PC-9 (cell line): ENCODE results near the gene TPCN2. TPM values are rescaled to one million over a fixed set of nuclear protein-coding genes. Genes with fewer than 3 reads are reported as not detected.

Experiments
- BruUV-seq: library from RNA; stranded (reverse); fragments of 400-500 nt; replicated peaks from 2 replicates; lab custom pipeline; 2021; lab: Mats Ljungman, UMichigan
- CTCF ChIA-PET: fragments of 300-600 bp; sonication (Branson Sonifier 250); formaldehyde crosslinking; loops from one replicate; lab custom pipeline; 2022; ENCODE audit warnings: antibody characterized with exemption; lab: Charles Lee
- POLR2A ChIA-PET: fragments of 300-600 bp; sonication (Branson Sonifier 250); formaldehyde crosslinking; loops from one replicate; lab custom pipeline; 2022; ENCODE audit warnings: antibody characterized with exemption; ENCODE audit not compliant: unreplicated experiment; lab: Charles Lee
- DNase-seq, 2 experiments: peaks; one replicate each; pipeline versions ENCODE4 v3.0.0 to v3.0.0-alpha.2; 2015 to 2022; ENCODE audit warnings: mixed read lengths in 1 of 2
- H2AFZ ChIP-seq: fragments of 200-600 bp; sonication (generic); 2 replicates; pipeline ENCODE4 v1.8.1; 2017; ENCODE audit warnings: antibody characterized with exemption
- H3F3A ChIP-seq: fragments of 200-600 bp; sonication (generic); 2 replicates; pipeline ENCODE4 v1.8.1; 2017; ENCODE audit warnings: antibody characterized with exemption, mild to moderate bottlenecking, low read depth; ENCODE audit not compliant: insufficient read depth
- H3K27ac ChIP-seq: fragments of 200-600 bp; sonication (generic); 2 replicates; pipeline ENCODE4 v1.6.1; 2016; ENCODE audit warnings: mixed run types
- H3K27me3 ChIP-seq: fragments of 200-600 bp; sonication (generic); 2 replicates; pipeline ENCODE4 v1.6.1; 2016; ENCODE audit warnings: low read depth, mixed run types; ENCODE audit not compliant: insufficient read depth
- H3K36me3 ChIP-seq: fragments of 200-600 bp; sonication (generic); 2 replicates; pipeline ENCODE4 v1.6.1; 2016; ENCODE audit warnings: low read depth, mixed run types
- H3K4me1 ChIP-seq: fragments of 200-600 bp; sonication (generic); replicated peaks from 2 replicates; pipeline ENCODE4 v1.6.1; 2016; ENCODE audit warnings: mixed run types; ENCODE audit not compliant: insufficient read depth
- H3K4me2 ChIP-seq: fragments of 200-600 bp; sonication (generic); 2 replicates; pipeline ENCODE4 v1.6.1; 2017; ENCODE audit warnings: mixed run types
- H3K4me3 ChIP-seq: fragments of 200-600 bp; sonication (generic); 2 replicates; pipeline ENCODE4 v1.6.1; 2016; ENCODE audit warnings: mixed run types
- H3K79me2 ChIP-seq: fragments of 200-600 bp; sonication (generic); 2 replicates; pipeline ENCODE4 v1.6.1; 2017; ENCODE audit warnings: low read depth, mixed run types
- H3K9me2 ChIP-seq: fragments of 200-600 bp; sonication (generic); 2 replicates; pipeline ENCODE4 v1.8.1; 2017; ENCODE audit warnings: mild to moderate bottlenecking; ENCODE audit not compliant: insufficient read depth
- H3K9me3 ChIP-seq: fragments of 200-600 bp; sonication (generic); 2 replicates; pipeline ENCODE4 v1.8.1; 2016; ENCODE audit warnings: low read depth; ENCODE audit not compliant: insufficient read depth
- H4K20me1 ChIP-seq: fragments of 200-600 bp; sonication (generic); 2 replicates; pipeline ENCODE4 v1.8.1; 2017; ENCODE audit not compliant: insufficient read depth
- EZH2 ChIP-seq: fragments of 200-600 bp; sonication (generic); IDR thresholded peaks from 2 replicates; pipeline ENCODE4 v1.8.0; 2017; ENCODE audit warnings: antibody characterized with exemption, low read depth
- intact Hi-C: fragments of 100-400 bp; cut with micrococcal nuclease; formaldehyde crosslinking; loops from one replicate; pipeline ENCODE4 v1.10.0; 2022; ENCODE audit not compliant: unreplicated experiment
- total RNA-seq: library from RNA; stranded (reverse); gene quantifications from 2 replicates; pipeline ENCODE4 v1.2.3, GENCODE V29; 2021
- TF ChIP-seq, protein P1 (sequence below): fragments of 200-600 bp; sonication (generic); conservative IDR thresholded peaks from 2 replicates; pipeline ENCODE4 v1.6.1; 2017; ENCODE audit warnings: mixed run types, antibody characterized with exemption, mild to moderate bottlenecking, moderate library complexity

Gene TPCN2
- total RNA-seq, 1 experiment from 2014 or later = 24.8 TPM

DNA sequence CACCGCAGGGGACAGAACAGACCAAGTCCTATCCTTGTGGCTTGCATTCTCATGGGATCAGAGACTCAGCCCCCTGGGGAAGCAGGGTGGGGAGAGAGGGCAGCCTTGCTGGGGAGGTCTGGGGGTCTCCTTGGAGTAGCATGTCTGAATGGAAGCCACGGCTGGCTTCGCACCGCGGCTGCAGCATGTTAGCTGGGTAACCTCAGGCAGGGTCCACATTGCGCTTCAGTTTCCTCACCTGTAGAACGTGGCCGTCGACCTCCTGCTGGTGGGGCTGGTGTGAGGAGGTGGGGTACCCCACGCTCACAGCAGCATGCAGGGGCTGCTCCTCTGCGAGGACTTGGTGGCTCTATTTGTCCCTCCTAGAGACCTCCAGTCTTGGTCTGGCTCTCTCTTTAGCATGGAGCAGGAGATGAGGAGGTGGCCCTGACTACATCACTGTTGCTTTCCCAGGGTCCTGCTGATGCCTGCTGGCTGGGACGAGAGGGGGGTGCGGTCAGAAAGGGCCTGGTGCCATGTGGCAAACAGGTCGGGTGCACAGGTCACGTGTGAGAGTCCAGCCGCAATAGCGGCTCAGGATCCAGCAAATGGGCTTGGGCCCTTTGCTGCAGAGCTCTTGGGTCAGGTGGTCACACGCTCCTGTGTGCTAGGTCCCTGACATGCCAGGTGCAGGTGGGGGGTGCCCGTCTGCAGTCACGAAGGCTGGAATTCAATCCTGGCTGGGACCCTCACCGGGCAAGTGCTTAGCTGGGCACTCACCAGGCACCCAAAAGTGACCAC, 71.6 kb downstream of the TPCN2 start:
- H3F3A ChIP-seq = peaks cover 55% of the 10 kb centered on the region
- CTCF ChIA-PET = no interaction called here
- no peak for DNase-seq
- H3K27me3 ChIP-seq = no peaks in the 10 kb centered on the region
- H3K4me1 ChIP-seq = peaks cover 59% of the 10 kb centered on the region
- H2AFZ ChIP-seq = no peak overlapping the region
- no peak overlapping the region for H3K4me2 ChIP-seq
- H3K9me3 ChIP-seq = peaks cover 5% of the 10 kb centered on the region; the same call in 1 of the 2 replicates
- intact Hi-C loops = loop anchor here (5.0 kb wide), 2 partner anchors 262 to 377 kb away; no protein-coding TSS in a partner anchor
- no peaks in the 10 kb centered on the region for H4K20me1 ChIP-seq
- H3K36me3 ChIP-seq = no peaks in the 10 kb centered on the region
- BruUV-seq = no TSS peak
- TF ChIP-seq EZH2 = no peak
- TF ChIP-seq, protein P1, sequence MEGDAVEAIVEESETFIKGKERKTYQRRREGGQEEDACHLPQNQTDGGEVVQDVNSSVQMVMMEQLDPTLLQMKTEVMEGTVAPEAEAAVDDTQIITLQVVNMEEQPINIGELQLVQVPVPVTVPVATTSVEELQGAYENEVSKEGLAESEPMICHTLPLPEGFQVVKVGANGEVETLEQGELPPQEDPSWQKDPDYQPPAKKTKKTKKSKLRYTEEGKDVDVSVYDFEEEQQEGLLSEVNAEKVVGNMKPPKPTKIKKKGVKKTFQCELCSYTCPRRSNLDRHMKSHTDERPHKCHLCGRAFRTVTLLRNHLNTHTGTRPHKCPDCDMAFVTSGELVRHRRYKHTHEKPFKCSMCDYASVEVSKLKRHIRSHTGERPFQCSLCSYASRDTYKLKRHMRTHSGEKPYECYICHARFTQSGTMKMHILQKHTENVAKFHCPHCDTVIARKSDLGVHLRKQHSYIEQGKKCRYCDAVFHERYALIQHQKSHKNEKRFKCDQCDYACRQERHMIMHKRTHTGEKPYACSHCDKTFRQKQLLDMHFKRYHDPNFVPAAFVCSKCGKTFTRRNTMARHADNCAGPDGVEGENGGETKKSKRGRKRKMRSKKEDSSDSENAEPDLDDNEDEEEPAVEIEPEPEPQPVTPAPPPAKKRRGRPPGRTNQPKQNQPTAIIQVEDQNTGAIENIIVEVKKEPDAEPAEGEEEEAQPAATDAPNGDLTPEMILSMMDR = no peak
- H3K4me3 ChIP-seq = no peak overlapping the region
- POLR2A ChIA-PET = interaction anchor here (0.7 kb wide), 1 partner anchor 148 kb away, joined by 3 read pairs; no protein-coding TSS in a partner anchor
- no peak overlapping the region for H3K27ac ChIP-seq
- no peaks in the 10 kb centered on the region for H3K9me2 ChIP-seq
- no peaks in the 10 kb centered on the region for H3K79me2 ChIP-seq

DNA sequence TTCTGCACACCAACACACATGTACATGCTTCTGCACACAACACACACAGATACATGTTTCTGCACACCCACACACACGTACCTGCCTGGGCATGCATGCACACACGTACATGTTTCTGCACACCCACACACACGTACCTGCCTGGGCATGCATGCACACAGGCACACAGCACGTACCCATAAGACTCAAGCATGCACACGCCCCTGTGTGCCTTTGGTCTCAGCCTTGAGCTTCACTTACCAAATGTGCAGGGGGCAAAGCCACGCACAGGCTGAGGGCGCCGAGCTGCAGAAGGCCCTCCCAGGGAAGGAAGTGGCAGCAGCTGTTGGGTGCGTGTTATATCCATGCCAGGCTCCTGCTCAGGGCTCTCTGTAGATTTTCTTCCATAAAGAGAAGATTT, 72.3 kb downstream of the TPCN2 start:
- intact Hi-C loops = loop anchor here (5.0 kb wide), 2 partner anchors 261 to 376 kb away; no protein-coding TSS in a partner anchor
- no peaks in the 10 kb centered on the region for H3K27me3 ChIP-seq
- POLR2A ChIA-PET = interaction anchor here (0.6 kb wide), 1 partner anchor 10 kb away, joined by 3 read pairs; no protein-coding TSS in a partner anchor

More for the DNA sequence above, 72.3 kb downstream of the TPCN2 start:
- H3K4me1 ChIP-seq = peaks cover 54% of the 10 kb centered on the region
- no peak for DNase-seq
- H3K4me2 ChIP-seq = no peak overlapping the region
- peak overlapping the region; percentile 96; the same call in 1 of the 2 replicates for H3K27ac ChIP-seq
- no peaks in the 10 kb centered on the region for H4K20me1 ChIP-seq
- CTCF ChIA-PET = no interaction called here
- H3K79me2 ChIP-seq = no peaks in the 10 kb centered on the region
- no peak overlapping the region for H2AFZ ChIP-seq
- H3F3A ChIP-seq = peaks cover 56% of the 10 kb centered on the region
- BruUV-seq = no TSS peak
- TF ChIP-seq, protein P1 = no peak
- no peak for TF ChIP-seq EZH2
- peaks cover 5% of the 10 kb centered on the region; the same call in 1 of the 2 replicates for H3K9me3 ChIP-seq
- H3K36me3 ChIP-seq = no peaks in the 10 kb centered on the region
- no peak overlapping the region for H3K4me3 ChIP-seq
- no peaks in the 10 kb centered on the region for H3K9me2 ChIP-seq
